Fibroblast of villous mesenchyme (primary cell): ENCODE data around the gene STPG2. TPM values are rescaled to one million over a fixed set of nuclear protein-coding genes. Genes with fewer than 3 reads are reported as not detected.
A peak's percentile ranks its signal among the peaks of the same experiment; 100 is the strongest.

Experiments
- DNase-seq: peaks from one replicate; pipeline ENCODE4 v3.0.0-alpha.2; 2010; ENCODE audit warnings: low read depth
- H3K4me3 ChIP-seq: 2 replicates; pipeline ENCODE4 v1.5.1; 2011; ENCODE audit warnings: low read depth, mild to moderate bottlenecking, low read length
- total RNA-seq: library from RNA; depleted of rRNA; stranded (reverse); fragments of >200 nt; gene quantifications from 2 replicates; pipeline ENCODE4 v1.2.3, GENCODE V29; 2012
- TF ChIP-seq, protein P1 (sequence below): IDR thresholded peaks from 2 replicates; pipeline ENCODE4 v1.5.1; 2012; ENCODE audit warnings: low read depth, mild to moderate bottlenecking, low read length; ENCODE audit not compliant: insufficient read depth

STPG2 gene
- total RNA-seq, 1 donor: under 0.01 TPM

DNA sequence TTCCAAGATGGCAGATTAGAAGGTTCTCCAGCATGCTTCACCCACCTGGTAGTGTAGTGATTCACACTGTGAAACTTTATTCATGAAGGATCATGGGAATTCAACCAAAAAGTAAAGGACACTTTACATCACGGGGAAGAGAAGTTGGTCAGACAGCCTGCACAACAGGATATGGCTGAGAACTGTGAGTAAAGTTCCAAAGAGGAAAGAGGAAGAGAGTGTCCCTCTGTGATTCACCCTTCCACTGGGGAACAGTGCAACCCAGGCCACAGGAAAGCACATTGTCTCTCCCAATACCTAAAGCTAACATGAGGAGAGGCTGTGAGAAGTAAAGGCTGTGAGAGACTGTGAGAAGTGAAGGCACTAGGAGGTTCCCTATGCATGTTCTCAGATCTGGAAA, 137.2 kb downstream of the STPG2 start:
- no peak for DNase-seq
- TF ChIP-seq, protein P1, sequence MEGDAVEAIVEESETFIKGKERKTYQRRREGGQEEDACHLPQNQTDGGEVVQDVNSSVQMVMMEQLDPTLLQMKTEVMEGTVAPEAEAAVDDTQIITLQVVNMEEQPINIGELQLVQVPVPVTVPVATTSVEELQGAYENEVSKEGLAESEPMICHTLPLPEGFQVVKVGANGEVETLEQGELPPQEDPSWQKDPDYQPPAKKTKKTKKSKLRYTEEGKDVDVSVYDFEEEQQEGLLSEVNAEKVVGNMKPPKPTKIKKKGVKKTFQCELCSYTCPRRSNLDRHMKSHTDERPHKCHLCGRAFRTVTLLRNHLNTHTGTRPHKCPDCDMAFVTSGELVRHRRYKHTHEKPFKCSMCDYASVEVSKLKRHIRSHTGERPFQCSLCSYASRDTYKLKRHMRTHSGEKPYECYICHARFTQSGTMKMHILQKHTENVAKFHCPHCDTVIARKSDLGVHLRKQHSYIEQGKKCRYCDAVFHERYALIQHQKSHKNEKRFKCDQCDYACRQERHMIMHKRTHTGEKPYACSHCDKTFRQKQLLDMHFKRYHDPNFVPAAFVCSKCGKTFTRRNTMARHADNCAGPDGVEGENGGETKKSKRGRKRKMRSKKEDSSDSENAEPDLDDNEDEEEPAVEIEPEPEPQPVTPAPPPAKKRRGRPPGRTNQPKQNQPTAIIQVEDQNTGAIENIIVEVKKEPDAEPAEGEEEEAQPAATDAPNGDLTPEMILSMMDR: no peak
- H3K4me3 ChIP-seq: no peak overlapping the region

DNA sequence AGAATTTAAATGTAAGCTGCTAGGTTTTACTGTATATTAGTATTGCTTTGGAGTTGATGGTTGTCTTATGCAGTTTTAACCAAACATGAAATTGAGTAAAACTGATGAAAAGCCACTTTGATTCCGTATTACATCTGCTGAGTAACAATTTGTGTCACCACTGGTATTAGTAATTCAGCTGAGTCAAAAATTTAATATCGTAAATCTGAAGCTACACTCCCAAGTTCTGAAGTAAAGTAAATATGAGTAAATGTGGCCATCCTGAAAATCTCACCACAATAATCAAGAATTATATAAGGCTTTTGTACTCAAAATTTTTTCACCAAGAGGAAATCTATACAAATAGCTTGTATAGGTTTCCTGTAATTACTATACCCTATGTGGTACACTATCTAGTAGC, 142.3 kb downstream of the STPG2 start:
- TF ChIP-seq, protein P1: no peak
- no peak for DNase-seq
- no peak overlapping the region for H3K4me3 ChIP-seq

DNA sequence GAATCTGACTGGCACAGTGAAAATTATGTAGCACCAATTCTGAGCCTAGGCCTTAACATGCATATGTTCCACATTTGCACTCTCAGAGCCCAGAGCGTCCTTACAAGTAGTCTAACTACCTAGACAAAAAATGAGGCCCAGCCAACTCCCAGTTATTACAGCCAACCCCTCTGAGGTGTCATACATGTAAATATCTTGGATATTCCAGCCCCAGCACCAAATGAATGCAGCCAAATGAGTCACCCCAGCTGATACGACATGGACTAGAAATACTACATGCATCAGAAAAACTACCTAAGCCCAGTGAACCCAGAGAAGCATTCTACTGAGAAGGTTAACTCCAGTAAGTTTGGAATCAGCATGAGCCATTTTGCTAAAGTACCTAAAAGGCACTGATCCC, 145.1 kb downstream of the STPG2 start:
- no peak overlapping the region for H3K4me3 ChIP-seq
- TF ChIP-seq, protein P1: no peak
- no peak for DNase-seq

DNA sequence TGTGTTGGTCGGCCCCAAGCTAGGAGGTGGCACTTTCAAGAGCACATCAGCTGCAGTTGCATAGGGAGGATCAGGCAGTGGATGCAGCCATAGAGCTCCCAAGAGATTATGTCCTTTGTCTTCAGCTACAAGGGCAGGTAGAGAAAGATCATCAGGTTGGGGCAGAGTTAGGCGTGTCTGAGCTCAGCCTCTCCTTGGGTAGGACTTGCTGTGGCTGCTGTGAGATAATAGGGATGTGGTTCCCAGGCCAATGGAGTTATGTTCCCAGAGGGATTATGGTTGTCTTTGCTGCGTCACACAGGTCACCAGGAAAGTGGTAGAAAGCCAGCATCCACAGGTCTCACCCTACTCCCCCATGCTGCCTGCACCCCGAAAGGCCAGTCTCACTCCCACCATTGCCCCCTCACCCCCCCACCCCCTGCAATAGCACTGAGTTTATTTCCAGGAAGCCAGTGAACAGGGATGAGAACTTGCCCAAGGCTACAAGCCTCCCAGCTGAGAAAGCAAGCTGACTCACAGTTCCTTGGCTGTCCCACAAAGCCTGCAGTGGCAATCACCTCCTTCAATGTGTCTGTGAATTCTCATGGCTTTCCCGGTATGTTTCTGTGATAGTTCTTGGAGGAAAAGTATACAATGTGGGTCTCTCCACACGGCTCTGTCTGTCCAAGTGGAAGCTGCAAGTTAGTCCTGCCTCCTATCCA, 148.4 kb downstream of the STPG2 start:
- TF ChIP-seq, protein P1: no peak
- no peak overlapping the region for H3K4me3 ChIP-seq
- DNase-seq: no peak

DNA sequence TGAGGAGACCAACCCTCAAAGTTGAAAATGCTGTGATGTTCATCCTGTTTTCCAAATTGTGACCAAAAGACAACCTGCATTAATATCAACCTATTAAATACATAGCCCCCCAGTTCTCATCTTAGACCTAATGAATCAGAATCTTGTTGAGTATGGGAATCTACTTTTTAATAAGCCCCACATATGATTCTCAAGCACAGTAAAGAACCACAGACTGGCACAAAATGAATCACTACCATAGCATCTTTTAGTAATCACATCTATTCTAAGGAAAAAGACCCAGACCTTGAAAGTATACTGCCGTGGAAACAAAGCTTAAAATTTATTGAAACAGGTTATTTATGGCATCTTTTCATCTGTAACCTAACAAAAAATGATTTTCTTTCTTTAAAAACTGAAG, 152.9 kb downstream of the STPG2 start:
- H3K4me3 ChIP-seq: no peak overlapping the region
- TF ChIP-seq, protein P1: no peak
- DNase-seq: no peak

DNA sequence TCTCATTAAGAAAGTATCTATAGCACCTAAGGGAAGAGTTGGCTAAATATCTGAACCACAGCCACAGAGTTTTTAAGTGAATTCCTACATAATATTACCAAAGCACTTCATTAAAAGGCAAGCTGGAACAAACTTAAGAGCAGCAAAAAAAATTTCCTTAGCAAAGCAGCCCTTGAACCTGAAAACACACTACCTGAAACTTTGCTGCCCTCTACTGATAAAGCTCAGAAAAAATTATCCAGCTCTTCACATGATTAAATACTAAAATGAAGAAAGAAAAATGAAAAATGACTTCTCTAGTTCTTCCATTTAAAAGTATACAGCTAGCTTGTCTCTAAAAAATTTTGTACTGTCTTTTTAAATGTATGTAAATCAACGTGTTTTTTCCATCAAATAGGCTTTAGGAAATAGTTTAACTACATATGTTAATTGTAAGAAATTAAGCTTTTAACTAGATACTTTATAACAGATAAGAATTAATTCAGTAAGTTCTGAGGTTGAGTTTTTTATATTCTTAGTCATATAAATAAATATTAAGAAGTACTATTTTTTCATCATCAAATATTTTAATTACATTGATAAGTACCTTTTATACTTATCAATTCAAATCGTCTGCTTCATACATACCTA, 156.1 kb downstream of the STPG2 start:
- peak; percentile 13 for DNase-seq
- TF ChIP-seq, protein P1: peak; percentile 35
- no peak overlapping the region for H3K4me3 ChIP-seq

DNA sequence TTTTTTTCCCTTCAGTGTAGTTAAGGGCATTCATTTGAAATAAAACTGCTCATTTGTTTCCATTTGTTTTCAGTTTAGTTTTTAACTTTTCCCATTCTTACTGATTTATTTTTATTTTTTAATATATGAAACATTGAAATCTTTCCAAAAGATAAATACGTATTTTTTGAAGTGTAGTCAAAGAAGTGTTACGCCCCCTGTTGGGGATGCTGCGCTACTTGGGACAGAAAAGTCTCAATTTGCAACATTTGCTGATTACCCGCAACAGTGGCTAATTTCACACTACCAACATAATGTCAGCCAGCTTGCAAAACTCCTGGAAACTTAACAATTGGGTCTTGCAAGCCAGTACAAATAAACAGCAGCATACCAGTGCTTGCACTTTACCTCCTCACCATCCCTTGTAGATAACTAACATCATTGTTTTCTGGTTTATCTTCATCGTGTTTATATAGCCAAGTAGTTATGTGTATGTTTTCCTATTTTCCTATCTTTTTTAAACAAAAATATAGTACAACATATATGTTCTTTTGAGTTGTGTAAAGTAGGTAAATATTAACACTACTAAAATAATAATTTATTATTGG, 158.6 kb downstream of the STPG2 start:
- no peak for DNase-seq

More for the DNA sequence above, 158.6 kb downstream of the STPG2 start:
- no peak overlapping the region for H3K4me3 ChIP-seq
- TF ChIP-seq, protein P1: peak; percentile 22
